NB4 (cell line): ENCODE measurements around the gene DOCK2.

Experiments
- CTCF ChIP-seq: IDR thresholded peaks from one replicate; pipeline ENCODE4 v1.5.1; 2012; ENCODE audit warnings: low read depth, low read length
- POLR2A ChIP-seq: IDR thresholded peaks from 2 replicates; pipeline ENCODE4 v1.6.1; 2011; ENCODE audit warnings: mild to moderate bottlenecking; ENCODE audit not compliant: insufficient read length; ENCODE audit errors: extremely low read depth

GRCh38 chr5:169988947-169989346, 351.9 kb downstream of the DOCK2 start:
- TF ChIP-seq POLR2A: no peak
- no peak for TF ChIP-seq CTCF
